Endodermal cell (in vitro differentiated cells): ENCODE results near the gene ATP5IF1. TPM values are rescaled to one million over a fixed set of nuclear protein-coding genes. Genes with fewer than 3 reads are reported as not detected.
A peak's percentile ranks its signal among the peaks of the same experiment; 100 is the strongest.

Source experiments
- DNase-seq: peaks from one replicate; pipeline ENCODE4 v3.0.0-alpha.2; 2017
- H3K27ac ChIP-seq: 2 replicates; pipeline ENCODE4 v1.5.1; 2013; ENCODE audit warnings: mild to moderate bottlenecking, low read depth, low read length, moderate library complexity
- H3K27me3 ChIP-seq: 2 replicates; pipeline ENCODE4 v1.6.1; 2013; ENCODE audit warnings: mild to moderate bottlenecking, low read length, moderate library complexity; ENCODE audit not compliant: insufficient read depth, control insufficient read depth, poor library complexity, severe bottlenecking
- H3K36me3 ChIP-seq: 2 replicates; pipeline ENCODE4 v1.7.0; 2013; ENCODE audit warnings: mild to moderate bottlenecking, low read length, moderate library complexity; ENCODE audit not compliant: control insufficient read depth, insufficient read depth
- H3K4me1 ChIP-seq: one replicate; pipeline ENCODE4 v1.7.0; 2013; ENCODE audit warnings: low read length; ENCODE audit not compliant: control insufficient read depth, insufficient read depth
- H3K4me3 ChIP-seq: 2 replicates; pipeline ENCODE4 v1.5.1; 2013; ENCODE audit warnings: mild to moderate bottlenecking, low read length, moderate library complexity
- H3K9ac ChIP-seq: 2 replicates; pipeline ENCODE4 v1.6.1; 2013; ENCODE audit warnings: mild to moderate bottlenecking, low read length, moderate library complexity; ENCODE audit not compliant: poor library complexity, severe bottlenecking; ENCODE audit errors: extremely low read depth
- H3K9me3 ChIP-seq: 2 replicates; pipeline ENCODE4 v1.6.1; 2013; ENCODE audit warnings: mild to moderate bottlenecking, low read length, moderate library complexity; ENCODE audit not compliant: control insufficient read depth
- H3K27ac Mint-ChIP-seq: 2 replicates; pipeline ENCODE4 v1.8.0; 2020; ENCODE audit warnings: mixed read lengths
- H3K27me3 Mint-ChIP-seq: 2 replicates; pipeline ENCODE4 v1.8.0; 2021; ENCODE audit warnings: mild to moderate bottlenecking, mixed read lengths; ENCODE audit not compliant: insufficient read depth
- H3K36me3 Mint-ChIP-seq: 2 replicates; pipeline ENCODE4 v1.8.0; 2020; ENCODE audit warnings: low read depth, mixed read lengths
- H3K4me1 Mint-ChIP-seq: 2 replicates; pipeline ENCODE4 v1.8.0; 2020; ENCODE audit warnings: mixed read lengths
- H3K4me3 Mint-ChIP-seq: 2 replicates; pipeline ENCODE4 v1.8.0; 2020; ENCODE audit warnings: mild to moderate bottlenecking, moderate library complexity, mixed read lengths
- H3K9me3 Mint-ChIP-seq: 2 replicates; pipeline ENCODE4 v1.8.0; 2020; ENCODE audit warnings: mild to moderate bottlenecking, mixed read lengths
- CTCF ChIP-seq: fragments of 200-600 bp; sonication (generic); conservative IDR thresholded peaks from 2 replicates; pipeline ENCODE4 v1.5.0; 2021; ENCODE audit warnings: antibody characterized with exemption, mild to moderate bottlenecking
- WGBS, 2 experiments: methylation state at CpG; one replicate each; pipeline versions ENCODE4 v1.1.5 to v1.1.7; 2013; ENCODE audit warnings: missing lambda C conversion rate in 2 of 2, mixed read lengths in 1 of 2; ENCODE audit not compliant: insufficient coverage in 1 of 2, insufficient read length in 1 of 2; 5-methylcytosine and 5-hydroxymethylcytosine counted together
- total RNA-seq, 2 donors: library from RNA; stranded (reverse); fragmentation: NEBNext Ultra II Directional in 1 of 2; extraction: Animal tissue kit (Norgen Biotek cat#: 25700) in 1 of 2; gene quantifications; 2 replicates in 1 of 2; 3 replicates in 1 of 2; pipeline ENCODE4 v1.2.1, GENCODE V29; 2021

The ATP5IF1 gene
- total RNA-seq, 2 donors from 2014 or later: 182 to 222 TPM

DNA sequence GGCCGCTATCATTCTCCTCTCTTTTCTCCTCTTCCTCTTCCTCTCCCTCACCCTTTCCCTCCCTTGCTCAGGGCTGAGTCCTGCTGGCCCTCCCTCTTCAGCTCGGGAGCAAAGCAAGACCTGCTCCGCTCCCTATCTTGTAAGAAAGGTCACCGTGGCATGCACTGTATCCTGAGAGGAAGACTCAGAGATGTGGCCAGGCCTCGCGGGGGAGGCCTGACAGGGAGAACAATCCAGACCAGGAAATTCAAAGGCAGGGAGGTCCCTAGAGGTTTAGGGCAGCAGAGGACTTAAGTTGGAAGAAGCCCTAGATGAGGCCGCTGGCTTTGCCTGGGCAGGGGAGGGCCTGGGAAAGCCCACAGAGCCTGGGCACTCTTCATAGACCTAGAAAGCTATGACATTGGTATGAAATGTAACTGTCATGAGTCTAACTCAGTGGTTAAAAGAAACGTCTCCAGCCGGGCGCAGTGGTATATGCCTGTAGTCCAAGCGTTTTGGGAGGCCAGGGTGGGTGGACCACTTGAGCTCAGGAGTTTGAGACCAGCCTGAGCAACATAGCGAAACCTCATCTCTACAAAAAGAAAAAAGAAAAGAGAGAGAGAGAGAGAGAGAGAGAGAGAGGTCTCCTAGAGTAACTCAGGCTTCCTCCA, 44.8 kb upstream of the ATP5IF1 start:
- H3K4me3 Mint-ChIP-seq: no peak overlapping the region
- H3K27ac Mint-ChIP-seq: peak overlapping the region; percentile 38
- H3K4me1 ChIP-seq: no peaks in the 10 kb centered on the region
- H3K36me3 Mint-ChIP-seq: no peaks in the 10 kb centered on the region
- H3K27me3 ChIP-seq: no peaks in the 10 kb centered on the region
- DNase-seq: peak; percentile 52
- 70 to 86% methylated on average over 7 to 12 of the region's 12 CpGs for whole genome bisulfite sequencing, 2 experiments
- no peaks in the 10 kb centered on the region for H3K36me3 ChIP-seq
- H3K4me3 ChIP-seq: no peak overlapping the region
- H3K9me3 Mint-ChIP-seq: peaks cover 1% of the 10 kb centered on the region
- H3K27ac ChIP-seq: no peak overlapping the region
- H3K27me3 Mint-ChIP-seq: no peaks in the 10 kb centered on the region
- peaks cover 4% of the 10 kb centered on the region for H3K4me1 Mint-ChIP-seq
- no peaks in the 10 kb centered on the region for H3K9me3 ChIP-seq
- no peak overlapping the region for H3K9ac ChIP-seq
- no peak for TF ChIP-seq CTCF

GRCh38 chr1:28193701-28194161, 42.2 kb upstream of the ATP5IF1 start:
- Mint-ChIP-seq H3K27ac (peak overlapping the region; percentile 15), H3K27me3 (no peaks in the 10 kb centered on the region), H3K4me1 (peaks cover 11% of the 10 kb centered on the region), H3K36me3 (peaks cover 6% of the 10 kb centered on the region), H3K9me3 (peaks cover 1% of the 10 kb centered on the region), H3K4me3 (no peak overlapping the region)
- H3K4me3 ChIP-seq: no peak overlapping the region
- no peaks in the 10 kb centered on the region for H3K9me3 ChIP-seq
- TF ChIP-seq CTCF: no peak
- WGBS, 2 experiments: 79 to 92% methylated on average over 4 to 8 of the region's 8 CpGs
- H3K36me3 ChIP-seq: peaks cover 9% of the 10 kb centered on the region
- no peaks in the 10 kb centered on the region for H3K4me1 ChIP-seq
- no peaks in the 10 kb centered on the region for H3K27me3 ChIP-seq
- peak; percentile 92 for DNase-seq
- no peak overlapping the region for H3K9ac ChIP-seq
- H3K27ac ChIP-seq: no peak overlapping the region

DNA sequence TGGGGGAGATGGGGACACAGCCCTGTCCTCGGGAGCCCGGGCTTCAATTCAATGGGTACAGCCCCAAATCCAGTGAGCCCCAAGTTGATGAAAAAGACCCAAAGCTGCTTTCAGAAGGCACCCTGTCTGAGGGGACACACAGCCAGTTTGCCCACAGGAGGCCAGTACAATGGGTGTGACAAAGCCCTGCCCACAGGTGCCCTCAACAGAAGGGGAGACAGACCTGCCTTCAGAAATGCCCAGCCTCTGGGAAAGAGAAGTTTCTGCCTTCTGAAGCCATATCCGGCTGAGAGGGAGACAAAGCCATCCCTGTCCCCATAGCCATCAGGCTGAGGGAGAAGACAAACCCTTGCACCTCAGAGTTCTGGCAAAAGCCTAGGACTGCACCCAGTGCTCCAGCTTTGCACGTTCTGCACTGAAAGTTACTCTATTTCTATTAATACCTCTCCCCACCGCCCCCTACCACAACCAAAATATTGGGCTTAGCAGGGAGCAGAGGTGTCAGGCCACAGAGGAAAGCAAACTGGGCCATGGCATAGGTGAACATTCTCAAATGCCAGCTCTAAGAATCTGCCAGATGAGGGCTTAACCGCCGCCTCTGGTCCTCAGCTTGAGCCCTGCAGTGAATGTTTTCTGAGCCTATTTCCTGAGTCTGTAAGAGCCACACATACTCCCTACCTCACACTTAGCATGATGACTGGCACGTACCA, 41.4 kb upstream of the ATP5IF1 start:
- no peaks in the 10 kb centered on the region for H3K9me3 Mint-ChIP-seq
- no peak overlapping the region for H3K9ac ChIP-seq
- TF ChIP-seq CTCF: no peak
- peaks cover 13% of the 10 kb centered on the region for H3K36me3 Mint-ChIP-seq
- no peak overlapping the region for H3K27ac Mint-ChIP-seq
- no peaks in the 10 kb centered on the region for H3K27me3 ChIP-seq
- H3K4me1 ChIP-seq: no peaks in the 10 kb centered on the region
- H3K4me3 Mint-ChIP-seq: no peak overlapping the region
- no peaks in the 10 kb centered on the region for H3K9me3 ChIP-seq
- peaks cover 16% of the 10 kb centered on the region for H3K36me3 ChIP-seq
- no peak overlapping the region for H3K4me3 ChIP-seq
- DNase-seq: peak; percentile 52
- H3K4me1 Mint-ChIP-seq: peaks cover 11% of the 10 kb centered on the region
- WGBS, 2 experiments: 81 to 85% methylated on average over 7 to 8 of the region's 8 CpGs
- H3K27ac ChIP-seq: no peak overlapping the region
- no peaks in the 10 kb centered on the region for H3K27me3 Mint-ChIP-seq
